Measurements from ENCODE around the gene APELA. TPM values are rescaled to one million over a fixed set of nuclear protein-coding genes. Genes with fewer than 3 reads are reported as not detected.

The APELA gene
- total and polyA plus RNA-seq, 2 donors (not counting 1 experiment from before 2014, with no cell fraction given), result not detected

DNA sequence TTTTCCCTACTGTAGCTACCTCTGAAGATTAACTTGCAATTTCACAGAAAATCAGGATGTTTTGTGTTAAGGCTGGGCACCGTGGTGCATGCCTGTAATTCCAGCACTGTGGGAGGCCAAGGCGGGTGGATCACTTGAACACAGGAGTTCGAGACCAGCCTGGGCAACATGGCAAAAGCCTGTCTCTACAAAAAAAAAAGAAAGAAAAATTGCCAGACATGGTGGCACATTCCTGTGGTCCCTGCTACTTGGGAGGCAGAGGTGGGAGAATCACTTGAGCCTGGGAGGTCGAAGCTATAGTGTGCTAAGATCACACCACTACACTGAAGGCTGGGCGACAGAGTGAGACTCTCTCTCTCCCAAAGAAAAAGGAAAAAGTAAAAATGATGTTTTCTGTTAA is 27.4 kb downstream of the APELA start:
- no peak overlapping the region for H3K9ac ChIP-seq (ENCODE audit: low read length)
- intact Hi-C loops (cut with micrococcal nuclease), result no loop called here
- POLR2A ChIA-PET, result no interaction called here
- ATAC-seq (ENCODE audit: low read depth), result no peak
- H3K27me3 ChIP-seq (replicated peaks in 1 of 4; ENCODE audit: control extremely low read depth in 1 of 4, control insufficient read depth in 3 of 4, insufficient read depth in 4 of 4, low read length in 3 of 4), result no peaks in the 10 kb centered on the region
- no peaks in the 10 kb centered on the region for H3K27me3 Mint-ChIP-seq
- H3K9me3 ChIP-seq (ENCODE audit: control extremely low read depth in 1 of 3, control insufficient read depth in 2 of 3, insufficient read depth in 1 of 3, low read length in 2 of 3), result peaks cover 0 to 12% (median 0%) of the 10 kb centered on the region in 3 donors
- CTCF ChIA-PET, result no interaction called here
- H3K79me2 ChIP-seq (ENCODE audit: control insufficient read depth, insufficient read depth, low read length), result no peaks in the 10 kb centered on the region
- no peak overlapping the region for H3K4me3 ChIP-seq (ENCODE audit: control extremely low read depth in 1 of 5, extremely low read depth in 1 of 5, insufficient read depth in 1 of 5, low read depth in 2 of 5, low read length in 4 of 5)
- TF ChIP-seq EZH2 (IDR thresholded peaks at IDR 0.05; ENCODE audit: borderline replicate concordance, insufficient read depth, low read depth, low read length, poor library complexity, severe bottlenecking), result no peak
- TF ChIP-seq, protein P1, sequence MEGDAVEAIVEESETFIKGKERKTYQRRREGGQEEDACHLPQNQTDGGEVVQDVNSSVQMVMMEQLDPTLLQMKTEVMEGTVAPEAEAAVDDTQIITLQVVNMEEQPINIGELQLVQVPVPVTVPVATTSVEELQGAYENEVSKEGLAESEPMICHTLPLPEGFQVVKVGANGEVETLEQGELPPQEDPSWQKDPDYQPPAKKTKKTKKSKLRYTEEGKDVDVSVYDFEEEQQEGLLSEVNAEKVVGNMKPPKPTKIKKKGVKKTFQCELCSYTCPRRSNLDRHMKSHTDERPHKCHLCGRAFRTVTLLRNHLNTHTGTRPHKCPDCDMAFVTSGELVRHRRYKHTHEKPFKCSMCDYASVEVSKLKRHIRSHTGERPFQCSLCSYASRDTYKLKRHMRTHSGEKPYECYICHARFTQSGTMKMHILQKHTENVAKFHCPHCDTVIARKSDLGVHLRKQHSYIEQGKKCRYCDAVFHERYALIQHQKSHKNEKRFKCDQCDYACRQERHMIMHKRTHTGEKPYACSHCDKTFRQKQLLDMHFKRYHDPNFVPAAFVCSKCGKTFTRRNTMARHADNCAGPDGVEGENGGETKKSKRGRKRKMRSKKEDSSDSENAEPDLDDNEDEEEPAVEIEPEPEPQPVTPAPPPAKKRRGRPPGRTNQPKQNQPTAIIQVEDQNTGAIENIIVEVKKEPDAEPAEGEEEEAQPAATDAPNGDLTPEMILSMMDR (IDR thresholded peaks at IDR 0.05), result no peak
- H3K4me1 ChIP-seq (ENCODE audit: control insufficient read depth in 2 of 2, insufficient read depth in 2 of 2, low read length in 2 of 2), result no peaks in the 10 kb centered on the region
- H3K4me1 Mint-ChIP-seq, result no peaks in the 10 kb centered on the region
- H3K36me3 ChIP-seq (replicated peaks in 1 of 2; ENCODE audit: control extremely low read depth in 1 of 2, control insufficient read depth in 1 of 2, extremely low read depth in 1 of 2, insufficient read depth in 2 of 2, low read length in 1 of 2), result no peaks in the 10 kb centered on the region
- H3K27ac ChIP-seq (ENCODE audit: low read length in 2 of 2), result no peak overlapping the region
- no peak overlapping the region for H3K4me2 ChIP-seq (replicated peaks; ENCODE audit: low read depth, low read length, poor library complexity, severe bottlenecking)
- DNase-seq, result no peak
- no peak overlapping the region for H2AFZ ChIP-seq (ENCODE audit: insufficient read depth, low read depth, low read length, poor library complexity, severe bottlenecking)
- H4K20me1 ChIP-seq (ENCODE audit: control insufficient read depth, insufficient read depth, low read length, poor library complexity, severe bottlenecking), result no peaks in the 10 kb centered on the region
- no peak overlapping the region for H3K4me3 Mint-ChIP-seq
- no peak overlapping the region for H3K27ac Mint-ChIP-seq
- peaks cover 2% of the 10 kb centered on the region for H3K9me3 Mint-ChIP-seq (ENCODE audit: insufficient read depth)
- WGBS (ENCODE audit: insufficient coverage), result 86% methylated on average over 2 of the region's 5 CpGs

DNA sequence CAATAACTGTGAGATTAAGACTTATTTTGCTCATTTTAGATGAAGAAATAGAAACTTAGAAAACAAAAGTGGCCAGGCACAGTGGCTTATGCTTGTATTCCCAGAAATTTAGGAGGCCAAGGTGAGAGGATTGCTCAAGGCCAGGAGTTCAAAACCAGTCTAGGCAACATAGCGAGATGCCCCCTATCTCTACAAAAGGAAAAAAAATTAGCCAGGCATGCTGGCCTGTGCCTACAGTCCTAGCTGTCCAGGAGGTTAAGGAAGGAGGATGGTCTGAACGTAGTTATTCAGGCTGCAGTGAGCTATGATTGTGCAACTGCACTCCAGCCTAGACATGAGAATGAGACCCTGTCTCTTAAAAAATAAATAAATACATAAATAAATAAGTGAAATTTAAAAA is 28.0 kb downstream of the APELA start:
- H3K9me3 Mint-ChIP-seq (ENCODE audit: insufficient read depth), result peaks cover 2% of the 10 kb centered on the region
- H3K9ac ChIP-seq (ENCODE audit: low read length), result no peak overlapping the region
- ATAC-seq (ENCODE audit: low read depth) (no peak), DNase-seq (no peak)
- no peaks in the 10 kb centered on the region for H3K79me2 ChIP-seq (ENCODE audit: control insufficient read depth, insufficient read depth, low read length)
- H4K20me1 ChIP-seq (ENCODE audit: control insufficient read depth, insufficient read depth, low read length, poor library complexity, severe bottlenecking), result no peaks in the 10 kb centered on the region
- no CpG with 5 or more reads among the region's 2 CpGs for WGBS (ENCODE audit: insufficient coverage)
- H3K36me3 ChIP-seq (replicated peaks in 1 of 2; ENCODE audit: control extremely low read depth in 1 of 2, control insufficient read depth in 1 of 2, extremely low read depth in 1 of 2, insufficient read depth in 2 of 2, low read length in 1 of 2), result no peaks in the 10 kb centered on the region
- H3K4me3 ChIP-seq (ENCODE audit: control extremely low read depth in 1 of 5, extremely low read depth in 1 of 5, insufficient read depth in 1 of 5, low read depth in 2 of 5, low read length in 4 of 5), result no peak overlapping the region
- TF ChIP-seq EZH2 (IDR thresholded peaks at IDR 0.05; ENCODE audit: borderline replicate concordance, insufficient read depth, low read depth, low read length, poor library complexity, severe bottlenecking), result no peak
- TF ChIP-seq, protein P1 (IDR thresholded peaks at IDR 0.05), result no peak
- no peaks in the 10 kb centered on the region for H3K4me1 Mint-ChIP-seq
- POLR2A ChIA-PET, result no interaction called here
- intact Hi-C loops (cut with micrococcal nuclease), result no loop called here
- H3K27me3 Mint-ChIP-seq, result no peaks in the 10 kb centered on the region
- no peak overlapping the region for H3K27ac Mint-ChIP-seq
- CTCF ChIA-PET, result no interaction called here
- H3K4me3 Mint-ChIP-seq, result no peak overlapping the region
- H3K4me2 ChIP-seq (replicated peaks; ENCODE audit: low read depth, low read length, poor library complexity, severe bottlenecking), result no peak overlapping the region
- H3K27me3 ChIP-seq (replicated peaks in 1 of 4; ENCODE audit: control extremely low read depth in 1 of 4, control insufficient read depth in 3 of 4, insufficient read depth in 4 of 4, low read length in 3 of 4), result no peaks in the 10 kb centered on the region
- no peaks in the 10 kb centered on the region for H3K4me1 ChIP-seq (ENCODE audit: control insufficient read depth in 2 of 2, insufficient read depth in 2 of 2, low read length in 2 of 2)
- no peak overlapping the region for H3K27ac ChIP-seq (ENCODE audit: low read length in 2 of 2)
- H2AFZ ChIP-seq (ENCODE audit: insufficient read depth, low read depth, low read length, poor library complexity, severe bottlenecking), result no peak overlapping the region
- peaks cover 0 to 12% (median 0%) of the 10 kb centered on the region in 3 donors for H3K9me3 ChIP-seq (ENCODE audit: control extremely low read depth in 1 of 3, control insufficient read depth in 2 of 3, insufficient read depth in 1 of 3, low read length in 2 of 3)
